ENCODE data around the gene DROSHA.

Gene DROSHA

DNA sequence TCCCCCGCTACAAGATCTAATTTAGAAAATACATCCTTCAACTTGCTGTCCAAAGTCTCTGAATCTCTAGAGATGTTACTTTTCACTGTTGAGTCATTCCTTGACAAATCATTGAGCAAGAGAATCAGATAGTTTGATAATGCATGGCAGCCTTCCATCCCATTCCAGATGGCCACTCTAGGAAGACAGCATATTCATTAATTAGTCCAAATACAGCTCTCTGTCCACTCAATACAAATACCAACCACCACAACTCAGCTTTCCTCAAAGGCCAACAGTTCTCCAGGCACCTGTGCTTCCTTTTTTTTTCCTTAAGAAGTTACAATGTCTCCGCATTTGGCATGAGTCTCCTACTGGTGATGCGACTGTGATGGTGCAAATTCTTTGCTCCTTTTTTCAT lies 72.3 kb downstream of the DROSHA start:
- no peak for DNase-seq

DNA sequence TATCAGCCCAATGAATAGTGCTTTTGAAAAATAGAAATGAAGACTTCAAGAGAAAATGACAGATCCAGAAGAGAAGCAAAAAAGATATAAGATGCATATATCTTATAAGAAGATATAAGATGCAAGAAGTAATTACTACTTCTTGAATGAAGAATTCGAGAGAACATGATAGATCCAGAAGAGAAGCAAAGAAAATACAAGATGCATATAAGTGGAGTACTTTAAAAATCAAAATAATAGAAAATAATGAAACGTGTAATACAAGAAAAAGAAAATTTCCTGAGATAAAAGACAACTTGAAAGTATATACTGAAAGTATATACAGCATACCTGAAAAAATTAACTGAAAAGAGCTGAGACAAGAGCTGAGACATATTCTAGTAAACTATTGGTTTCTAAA lies 76.7 kb downstream of the DROSHA start:
- no peak for DNase-seq

GRCh38 chr5:31453522-31453921 lies 78.4 kb downstream of the DROSHA start:
- DNase-seq, result no peak

DNA sequence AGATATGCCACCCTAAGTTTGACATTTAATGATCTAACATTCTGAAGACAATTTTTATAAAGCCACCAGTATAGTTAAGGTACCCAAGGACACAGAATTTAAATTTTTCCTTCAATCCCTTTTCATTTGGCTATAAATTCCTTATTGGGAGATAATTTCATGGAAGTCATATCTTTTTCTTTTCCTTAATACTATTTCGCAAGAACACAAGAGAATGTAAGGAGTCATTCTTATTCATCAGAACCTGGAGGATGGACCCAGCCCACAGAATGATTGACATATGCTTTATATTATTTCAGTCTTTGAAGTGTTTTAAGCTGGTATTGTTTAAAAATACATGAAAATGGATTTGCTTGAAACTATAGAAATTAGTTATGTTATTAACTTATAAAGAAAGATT lies 79.6 kb downstream of the DROSHA start:
- DNase-seq, result no peak

- DNase-seq, result no peak
Observed at GRCh38 chr5:31449962-31450361, 81.9 kb downstream of the DROSHA start.

- DNase-seq, result no peak
Observed at GRCh38 chr5:31449174-31449573, 82.7 kb downstream of the DROSHA start.

DNA sequence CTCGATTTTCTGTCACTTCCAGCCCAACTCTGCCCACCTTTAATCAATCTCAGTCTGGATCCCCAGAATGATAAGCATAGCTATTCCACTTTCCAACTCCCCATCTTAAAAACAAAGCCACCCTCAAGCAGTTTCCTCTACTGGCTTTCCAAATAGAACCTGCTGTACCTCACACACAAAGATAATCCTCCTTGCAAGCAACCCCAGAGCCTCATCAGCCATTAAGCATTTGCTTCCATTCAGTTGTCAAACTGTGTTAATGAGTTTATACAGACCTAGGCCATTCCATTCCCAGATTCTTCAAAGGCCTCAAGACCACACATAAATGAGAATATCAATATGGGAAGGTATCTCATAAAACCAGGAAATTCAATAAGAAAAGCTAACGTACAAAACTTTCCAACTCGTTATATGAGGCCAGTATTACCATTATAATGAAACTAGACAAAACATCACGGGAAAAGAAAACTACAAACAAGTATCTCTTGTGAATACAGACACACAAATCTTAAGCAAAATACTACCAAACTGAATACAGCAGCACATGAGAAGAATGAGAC lies 86.8 kb downstream of the DROSHA start:
- no peak for DNase-seq

GRCh38 chr5:31443572-31443971 lies 88.3 kb downstream of the DROSHA start:
- DNase-seq, result no peak

- no peak for DNase-seq
Observed at GRCh38 chr5:31442058-31442745, 89.7 kb downstream of the DROSHA start.

DNA sequence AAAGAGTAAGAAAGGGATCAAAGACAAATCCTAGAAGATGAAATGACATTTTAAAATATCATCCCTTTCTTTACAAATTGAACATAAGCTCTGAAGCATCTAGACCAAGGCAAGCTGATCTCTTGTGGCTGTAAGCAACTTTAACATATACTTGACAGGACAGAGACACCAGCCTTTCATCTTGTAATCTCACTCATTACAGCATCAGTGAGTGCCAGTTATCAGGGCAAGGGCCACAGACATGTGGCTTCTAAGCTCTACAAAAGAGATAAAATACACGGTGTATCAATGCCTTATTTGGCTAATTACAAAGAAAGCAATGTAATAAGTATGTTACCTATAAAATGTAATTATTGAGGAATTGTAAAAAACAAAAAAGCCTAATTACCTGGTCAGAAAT lies 95.0 kb downstream of the DROSHA start:
- DNase-seq, result no peak

DNA sequence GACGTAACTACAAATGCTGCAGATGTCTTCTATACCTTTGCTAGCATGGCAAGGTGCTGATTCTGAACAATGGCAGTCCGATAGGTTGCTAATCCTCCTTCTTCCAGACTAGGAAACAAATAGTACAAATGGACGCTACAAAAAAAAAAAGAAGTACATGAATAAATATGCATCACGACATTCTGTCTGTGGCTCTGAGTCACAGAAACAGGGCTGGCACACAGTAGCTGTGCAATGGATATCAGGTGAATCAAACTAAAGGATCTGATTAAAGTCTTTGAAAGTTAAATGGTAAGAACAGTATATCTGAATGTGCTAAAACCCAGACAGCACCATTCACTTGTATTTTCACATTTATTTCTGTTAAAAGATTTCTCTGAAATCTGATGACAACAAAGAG lies 96.2 kb downstream of the DROSHA start:
- DNase-seq, result no peak

- DNase-seq, result no peak
Observed at GRCh38 chr5:31434898-31435297, 97.0 kb downstream of the DROSHA start.

DNA sequence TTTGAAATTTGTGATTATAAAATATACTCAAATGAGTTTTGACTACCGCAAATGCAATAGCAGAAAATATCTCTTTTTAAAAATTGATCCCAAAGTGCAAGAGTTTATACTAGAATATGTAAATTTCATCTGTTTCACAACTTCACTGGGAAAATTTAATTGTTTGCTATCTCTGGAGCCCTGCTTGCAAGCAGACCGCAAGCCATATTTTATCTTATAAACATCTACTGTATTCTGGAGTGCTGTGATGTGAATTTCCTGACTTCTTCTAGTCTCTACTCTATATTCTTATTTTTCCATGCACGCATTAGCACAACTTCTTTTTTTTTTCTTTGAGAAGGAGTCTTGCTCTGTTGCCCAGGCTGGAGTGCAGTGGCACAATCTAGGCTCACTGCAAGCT lies 98.7 kb downstream of the DROSHA start:
- no peak for DNase-seq

DNA sequence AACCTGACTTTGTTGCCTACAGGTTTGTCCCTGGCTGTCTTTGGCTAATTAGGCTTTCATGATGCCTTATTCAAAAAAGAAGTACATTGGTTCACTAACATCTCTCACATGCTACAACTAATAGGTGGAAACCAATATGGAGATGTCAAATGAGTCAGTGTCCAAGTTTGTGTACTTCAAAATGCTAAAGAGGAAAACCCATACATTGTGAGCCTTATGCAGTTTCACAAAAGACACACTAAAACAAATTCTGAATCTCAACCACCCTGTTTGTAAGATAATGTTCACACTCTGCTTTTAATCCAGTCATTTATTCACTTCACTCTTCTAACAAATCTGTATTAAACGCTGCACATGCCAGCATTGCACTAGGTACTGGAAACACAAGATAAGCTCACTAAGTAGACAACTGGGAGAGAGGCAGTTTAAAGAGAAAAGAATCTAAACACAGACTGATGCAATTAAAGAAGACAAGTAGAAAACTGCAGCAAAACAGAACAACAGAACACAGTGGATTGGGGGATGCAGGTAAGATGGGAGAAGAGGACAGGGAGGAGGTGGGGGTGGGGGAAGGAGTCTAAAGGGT lies 104.1 kb downstream of the DROSHA start:
- no peak for DNase-seq

- no peak for DNase-seq
Observed at GRCh38 chr5:31427013-31427723, 104.7 kb downstream of the DROSHA start.

- no peak for DNase-seq
Observed at GRCh38 chr5:31421806-31422586, 109.9 kb downstream of the DROSHA start.

- DNase-seq, result no peak
Observed at GRCh38 chr5:31417512-31417911, 114.4 kb downstream of the DROSHA start.

DNA sequence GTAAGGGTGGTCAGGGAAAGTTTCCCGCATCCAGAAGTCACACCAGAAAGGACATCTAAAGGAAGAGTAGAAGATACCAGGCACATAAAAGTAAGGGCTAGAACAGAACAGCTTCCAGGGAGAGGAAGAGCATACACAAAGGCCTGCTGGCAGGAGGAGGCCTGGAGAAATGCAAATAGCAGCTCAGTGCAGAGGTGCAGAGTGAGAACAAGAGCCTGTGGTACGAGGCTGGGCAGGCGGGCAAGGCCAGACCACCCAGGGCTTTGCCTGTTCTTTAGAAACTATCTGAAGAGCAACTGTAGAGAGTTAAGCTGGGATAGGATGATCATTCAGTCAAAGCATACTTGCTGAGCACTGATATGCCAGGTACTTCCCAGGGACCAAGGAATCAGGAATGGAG lies 115.3 kb downstream of the DROSHA start:
- no peak for DNase-seq

GRCh38 chr5:31415960-31416359 lies 115.9 kb downstream of the DROSHA start:
- no peak for DNase-seq

GRCh38 chr5:31415009-31415923 lies 116.6 kb downstream of the DROSHA start:
- DNase-seq, result no peak

GRCh38 chr5:31413030-31413812 lies 118.7 kb downstream of the DROSHA start:
- no peak for DNase-seq
